Epithelial cell of proximal tubule (primary cell): ENCODE results near the gene MYBPC3. TPM values are rescaled to one million over a fixed set of nuclear protein-coding genes. Genes with fewer than 3 reads are reported as not detected.

ENCODE experiments used
- DNase-seq: peaks from one replicate; pipeline ENCODE4 v3.0.0-alpha.2; 2011; ENCODE audit warnings: low read depth
- H3K4me3 ChIP-seq: 2 replicates; pipeline ENCODE4 v1.5.1; 2011; ENCODE audit warnings: low read depth, mild to moderate bottlenecking, low read length
- total RNA-seq: library from RNA; depleted of rRNA; stranded (reverse); fragments of >200 nt; gene quantifications from 2 replicates; pipeline ENCODE4 v1.2.3, GENCODE V29; 2015
- TF ChIP-seq, protein P1 (sequence below): conservative IDR thresholded peaks from 2 replicates; pipeline ENCODE4 v1.5.1; 2012; ENCODE audit warnings: low read depth, mild to moderate bottlenecking, low read length

Gene MYBPC3
- total RNA-seq = not detected in 2 replicates

DNA sequence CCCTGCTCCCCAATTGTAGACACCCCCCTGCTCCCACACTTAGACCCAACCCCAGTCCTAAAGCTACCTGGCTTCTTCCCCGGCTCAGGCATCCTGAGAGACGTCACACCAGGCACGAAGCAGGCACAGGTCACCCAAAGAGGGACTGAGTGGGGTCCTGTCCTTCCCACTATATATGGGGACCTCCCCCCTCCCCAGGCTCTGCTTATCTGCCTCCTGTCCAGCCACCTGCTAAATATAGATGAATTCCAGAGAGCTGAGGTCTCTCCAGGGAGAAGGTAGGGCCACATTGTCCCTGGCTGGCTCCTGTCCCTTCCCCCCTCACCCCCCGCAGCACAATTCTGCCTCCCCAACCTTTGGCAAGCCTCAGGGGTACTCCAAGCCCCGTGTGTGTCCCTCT, at the start of gene MYBPC3:
Gene MYBPC3 (minus strand): TSS at position 147 of the 400 bp plus-strand sequence. CDS start 55 bp downstream, at position 92.
- DNase-seq = no peak
- TF ChIP-seq, protein P1, sequence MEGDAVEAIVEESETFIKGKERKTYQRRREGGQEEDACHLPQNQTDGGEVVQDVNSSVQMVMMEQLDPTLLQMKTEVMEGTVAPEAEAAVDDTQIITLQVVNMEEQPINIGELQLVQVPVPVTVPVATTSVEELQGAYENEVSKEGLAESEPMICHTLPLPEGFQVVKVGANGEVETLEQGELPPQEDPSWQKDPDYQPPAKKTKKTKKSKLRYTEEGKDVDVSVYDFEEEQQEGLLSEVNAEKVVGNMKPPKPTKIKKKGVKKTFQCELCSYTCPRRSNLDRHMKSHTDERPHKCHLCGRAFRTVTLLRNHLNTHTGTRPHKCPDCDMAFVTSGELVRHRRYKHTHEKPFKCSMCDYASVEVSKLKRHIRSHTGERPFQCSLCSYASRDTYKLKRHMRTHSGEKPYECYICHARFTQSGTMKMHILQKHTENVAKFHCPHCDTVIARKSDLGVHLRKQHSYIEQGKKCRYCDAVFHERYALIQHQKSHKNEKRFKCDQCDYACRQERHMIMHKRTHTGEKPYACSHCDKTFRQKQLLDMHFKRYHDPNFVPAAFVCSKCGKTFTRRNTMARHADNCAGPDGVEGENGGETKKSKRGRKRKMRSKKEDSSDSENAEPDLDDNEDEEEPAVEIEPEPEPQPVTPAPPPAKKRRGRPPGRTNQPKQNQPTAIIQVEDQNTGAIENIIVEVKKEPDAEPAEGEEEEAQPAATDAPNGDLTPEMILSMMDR = no peak
- H3K4me3 ChIP-seq = no peak within 1 kb of the TSS

DNA sequence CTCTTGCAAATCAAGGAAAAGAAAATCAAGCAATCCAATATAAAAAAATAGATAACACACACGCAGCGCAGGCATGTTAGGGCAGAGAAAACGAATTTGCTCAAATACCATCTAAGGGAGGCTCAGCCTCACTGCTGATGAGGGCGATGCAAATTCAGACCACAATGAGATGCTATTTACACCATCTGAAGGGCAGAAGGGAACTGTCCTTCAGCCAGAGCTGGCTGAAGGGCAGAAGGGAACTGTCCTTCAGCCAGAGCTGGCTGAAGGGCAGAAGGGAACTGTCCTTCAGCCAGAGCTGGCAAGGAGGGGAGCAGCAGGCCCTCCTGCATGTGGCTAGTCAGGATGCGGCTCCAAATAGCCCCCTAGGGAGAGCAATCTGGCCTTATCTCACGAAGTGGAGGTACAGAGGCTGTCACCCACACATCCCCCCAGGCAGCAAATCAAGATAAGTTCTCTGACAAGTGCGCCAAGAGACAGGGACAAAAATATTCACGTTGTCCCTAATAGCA, 48.3 kb upstream of the MYBPC3 start:
- no peak for DNase-seq
- TF ChIP-seq, protein P1 = no peak
- no peak overlapping the region for H3K4me3 ChIP-seq

- no peak for DNase-seq
- H3K4me3 ChIP-seq = peak overlapping the region; percentile 46
- TF ChIP-seq, protein P1 = no peak
Observed at GRCh38 chr11:47399860-47400767, 47.6 kb upstream of the MYBPC3 start.

DNA sequence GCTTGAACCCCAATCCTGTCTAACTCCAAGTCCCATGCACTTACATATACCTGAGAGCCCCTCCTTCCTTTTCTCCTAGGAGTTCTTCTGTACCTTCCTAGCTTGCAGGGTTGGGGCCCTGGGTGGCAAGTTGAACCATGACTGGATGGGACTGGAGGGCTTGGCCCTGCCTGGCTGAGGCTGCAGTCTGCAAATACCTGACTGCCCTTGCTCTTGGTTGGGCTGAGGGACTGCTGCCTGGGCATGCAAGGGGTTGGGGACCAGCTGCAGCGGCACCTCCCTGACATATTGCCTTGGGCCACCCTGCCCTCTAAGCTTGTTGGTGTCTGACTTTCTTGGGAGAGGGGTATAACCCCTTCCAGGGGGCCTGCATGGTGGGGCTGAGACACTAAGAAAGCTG, 46.0 kb upstream of the MYBPC3 start:
- H3K4me3 ChIP-seq = no peak overlapping the region
- DNase-seq = no peak
- TF ChIP-seq, protein P1 = no peak

DNA sequence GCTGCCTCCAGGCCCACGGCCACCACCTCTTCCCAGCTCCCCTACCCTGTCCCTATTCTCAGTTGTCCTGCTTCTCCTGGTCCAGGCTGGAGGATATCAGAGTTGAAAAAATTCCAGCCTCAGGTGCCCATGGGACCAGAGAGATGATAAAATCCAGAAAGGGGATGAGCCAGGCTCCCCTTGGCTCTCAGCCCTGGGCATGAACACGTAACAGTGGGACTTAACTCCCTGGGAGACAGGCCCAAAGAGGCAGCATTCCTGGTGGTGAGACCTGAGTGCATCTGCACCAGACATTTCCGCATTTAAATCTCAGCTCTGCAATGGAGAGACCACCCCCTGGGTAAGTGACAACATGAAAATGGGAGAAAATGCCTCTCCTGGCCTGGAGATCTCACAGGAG, 45.5 kb upstream of the MYBPC3 start:
- TF ChIP-seq, protein P1 = no peak

DNA sequence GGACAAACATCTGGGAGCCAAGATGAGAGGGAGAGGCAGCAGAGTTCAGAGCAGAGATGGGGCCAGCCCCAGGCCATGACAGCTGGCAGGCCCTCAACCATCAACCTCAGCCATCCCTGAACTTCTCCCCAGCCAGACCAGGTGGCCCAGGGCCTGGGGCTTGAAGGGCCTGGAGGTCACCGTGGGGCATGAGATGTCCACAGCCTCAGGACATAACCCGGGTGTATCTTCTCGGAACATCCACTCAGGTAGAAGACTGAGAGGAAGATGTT, 43.5 kb upstream of the MYBPC3 start:
- no peak for DNase-seq
- TF ChIP-seq, protein P1 = no peak
- H3K4me3 ChIP-seq = no peak overlapping the region

More for the DNA sequence above, 45.5 kb upstream of the MYBPC3 start:
- DNase-seq = no peak
- no peak overlapping the region for H3K4me3 ChIP-seq
